ENCODE measurements around the gene MTOR. TPM values are rescaled to one million over a fixed set of nuclear protein-coding genes. Genes with fewer than 3 reads are reported as not detected.
"Not testable (repeated sequence)": the region's sequence is repeated elsewhere in the genome, so short reads cannot be mapped to it uniquely, and the experiment has no call there.

MTOR gene
- total RNA-seq, 1 experiment from 2014 or later = 36.1 TPM

GRCh38 chr1:11272544-11272831, 10.1 kb upstream of the MTOR start:
- intact Hi-C loops (cut with micrococcal nuclease; ENCODE audit: unreplicated experiment) = no loop called here
- CTCF ChIA-PET = interaction anchor here (1.8 kb wide), 1 partner anchor 10 kb away, joined by 9 read pairs; the partner anchor contains the start of gene MTOR
- peaks cover 16% of the 10 kb centered on the region for H3K4me1 Mint-ChIP-seq (ENCODE audit: low read depth, unreplicated experiment)

GRCh38 chr1:11267350-11268337, 5.3 kb upstream of the MTOR start:
- intact Hi-C loops (cut with micrococcal nuclease; ENCODE audit: unreplicated experiment); H3K4me3 Mint-ChIP-seq (ENCODE audit: low read depth, unreplicated experiment); BruUV-seq (replicated peaks); H3K36me3 Mint-ChIP-seq (ENCODE audit: insufficient read depth, unreplicated experiment); H3K9me3 Mint-ChIP-seq (ENCODE audit: low read depth, unreplicated experiment); H3K4me1 Mint-ChIP-seq (ENCODE audit: low read depth, unreplicated experiment); DNase-seq; H3K27me3 Mint-ChIP-seq (ENCODE audit: unreplicated experiment): not testable (repeated sequence)
- peak overlapping the region; percentile 27 for H3K27ac Mint-ChIP-seq (ENCODE audit: unreplicated experiment)
- CTCF ChIA-PET = interaction anchor here (0.7 kb wide), 1 partner anchor 60 kb away, joined by 3 read pairs; no protein-coding TSS in a partner anchor

More at GRCh38 chr1:11272544-11272831, 10.1 kb upstream of the MTOR start:
- no peak for DNase-seq
- Mint-ChIP-seq H3K27me3 (ENCODE audit: unreplicated experiment) (no peaks in the 10 kb centered on the region), H3K4me3 (ENCODE audit: low read depth, unreplicated experiment) (peak overlapping the region; percentile 12), H3K36me3 (ENCODE audit: insufficient read depth, unreplicated experiment) (peaks cover 11% of the 10 kb centered on the region), H3K27ac (ENCODE audit: unreplicated experiment) (no peak overlapping the region), H3K9me3 (ENCODE audit: low read depth, unreplicated experiment) (no peaks in the 10 kb centered on the region)
- BruUV-seq (replicated peaks) = no TSS peak
- TF ChIP-seq CTCF (IDR thresholded peaks at IDR 0.05; ENCODE audit: unreplicated experiment) = no peak

DNA sequence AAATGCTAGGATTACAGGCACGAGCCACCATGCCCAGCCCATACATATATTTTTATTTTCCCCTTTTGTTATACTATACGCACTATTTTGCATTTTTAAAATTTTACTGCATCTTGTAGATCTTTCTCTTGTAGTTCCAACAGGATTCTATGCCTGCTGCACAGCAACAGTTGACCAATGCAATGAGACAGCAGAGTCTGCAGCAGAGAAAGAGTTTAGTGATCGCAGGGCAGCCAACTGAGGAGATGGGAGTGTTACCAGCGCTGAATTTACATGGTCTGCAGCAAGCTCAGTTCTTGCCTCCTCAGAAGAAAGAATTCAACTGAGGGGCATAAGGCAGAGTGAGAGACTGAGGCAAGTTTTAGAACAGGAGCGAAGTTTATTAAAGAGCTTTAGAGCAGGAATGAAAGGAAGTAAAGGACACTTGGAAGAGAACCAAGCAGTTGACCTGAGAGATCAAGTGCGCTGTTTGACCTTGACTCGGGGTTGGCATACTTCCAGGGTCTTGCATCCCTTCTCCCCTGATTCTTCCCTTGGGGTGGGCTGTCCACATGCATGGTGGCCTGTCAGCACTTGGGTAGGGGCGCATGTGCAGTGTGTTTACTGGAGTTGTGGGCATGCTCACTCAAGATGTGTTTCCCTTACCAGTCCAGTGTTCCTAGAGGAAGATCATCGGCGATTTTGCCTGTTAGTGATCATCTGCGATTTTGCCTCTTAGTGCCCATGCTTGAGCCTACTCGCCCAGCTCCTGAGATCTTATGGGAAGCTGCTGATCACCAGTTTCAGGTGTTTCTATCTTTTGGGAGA, 4.1 kb upstream of the MTOR start:
- intact Hi-C loops (cut with micrococcal nuclease; ENCODE audit: unreplicated experiment) = no loop called here
- Mint-ChIP-seq H3K9me3 (ENCODE audit: low read depth, unreplicated experiment) (no peaks in the 10 kb centered on the region), H3K27ac (ENCODE audit: unreplicated experiment) (no peak overlapping the region), H3K27me3 (ENCODE audit: unreplicated experiment) (no peaks in the 10 kb centered on the region), H3K4me1 (ENCODE audit: low read depth, unreplicated experiment) (no peaks in the 10 kb centered on the region), H3K4me3 (ENCODE audit: low read depth, unreplicated experiment) (no peak overlapping the region), H3K36me3 (ENCODE audit: insufficient read depth, unreplicated experiment) (peaks cover 22% of the 10 kb centered on the region)
- TF ChIP-seq CTCF (IDR thresholded peaks at IDR 0.05; ENCODE audit: unreplicated experiment) = no peak
- CTCF ChIA-PET = no interaction called here
- no peak for DNase-seq
- BruUV-seq (replicated peaks) = no TSS peak

- intact Hi-C loops (cut with micrococcal nuclease; ENCODE audit: unreplicated experiment) = no loop called here
- TF ChIP-seq CTCF (IDR thresholded peaks at IDR 0.05; ENCODE audit: unreplicated experiment) = no peak
- Mint-ChIP-seq H3K4me3 (ENCODE audit: low read depth, unreplicated experiment) (no peak overlapping the region), H3K9me3 (ENCODE audit: low read depth, unreplicated experiment) (no peaks in the 10 kb centered on the region), H3K4me1 (ENCODE audit: low read depth, unreplicated experiment) (no peaks in the 10 kb centered on the region), H3K27ac (ENCODE audit: unreplicated experiment) (no peak overlapping the region), H3K36me3 (ENCODE audit: insufficient read depth, unreplicated experiment) (peaks cover 27% of the 10 kb centered on the region), H3K27me3 (ENCODE audit: unreplicated experiment) (no peaks in the 10 kb centered on the region)
- no TSS peak for BruUV-seq (replicated peaks)
- no peak for DNase-seq
- CTCF ChIA-PET = no interaction called here
These were observed 6.1 kb downstream of the MTOR start for GRCh38 chr1:11256299-11256698.

Measured in Calu3 (cell line).